Activated CD4-positive, alpha-beta memory T cell treated with anti-CD3 and anti-CD28 coated beads, Interleukin-2, amount 10 ng/mL, durations not matched to agents 7 days and 5 days (primary cell): ENCODE results near the gene PHF8. TPM values are rescaled to one million over a fixed set of nuclear protein-coding genes. Genes with fewer than 3 reads are reported as not detected.

ENCODE experiments used
- total RNA-seq, 2 experiments: library from RNA; stranded (reverse); gene quantifications; one replicate each; pipeline ENCODE4 v1.2.3, GENCODE V29; 2021

The PHF8 gene
- total RNA-seq, 2 experiments from 2014 or later, result 40.4 to 42.5 TPM

Other genes with a start within 250 kb of the PHF8 start
- 1 to 10 TPM; 8.0 to 8.5 TPM for gene FAM120C, start 138.8 kb upstream of the PHF8 start, total RNA-seq